ENCODE data around the gene PGAP1.
"Not testable (repeated sequence)": the region's sequence is repeated elsewhere in the genome, so short reads cannot be mapped to it uniquely, and the experiment has no call there.

Gene PGAP1

GRCh38 chr2:196944570-196944969 is 18.1 kb upstream of the PGAP1 start:
- no peak for DNase-seq

DNA sequence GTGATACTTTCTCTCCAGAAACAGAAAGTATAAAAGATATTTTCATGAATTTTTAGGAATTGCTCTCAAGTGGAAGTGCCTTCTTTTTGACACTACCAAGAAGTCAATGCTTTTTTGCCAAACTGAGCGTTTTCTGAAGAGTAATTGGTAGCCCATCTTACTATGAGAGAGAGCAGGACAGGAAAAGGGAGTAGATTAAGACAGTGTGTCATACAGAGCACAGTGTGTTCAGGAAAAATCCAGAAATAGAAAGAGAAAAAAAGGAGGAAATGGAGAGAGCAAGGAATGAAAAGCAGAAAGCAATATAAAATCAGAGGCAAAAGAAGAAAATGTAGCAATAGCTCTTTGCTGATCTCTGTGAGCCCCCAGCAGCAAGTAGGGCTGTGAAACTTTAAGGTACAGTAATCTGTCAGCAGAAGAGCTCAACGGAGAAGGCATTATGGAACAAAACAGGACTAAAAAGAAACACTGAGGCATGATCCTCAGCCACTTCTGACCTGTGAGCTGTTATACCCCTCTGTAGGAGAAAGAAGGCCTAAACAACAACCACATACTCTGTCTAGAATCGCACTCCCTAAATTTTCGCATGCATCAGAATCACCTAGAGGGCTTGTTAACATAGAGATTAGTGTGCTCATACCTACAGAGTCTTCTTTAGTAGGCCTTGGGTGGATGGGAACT is 15.0 kb upstream of the PGAP1 start:
- DNase-seq = no peak

DNA sequence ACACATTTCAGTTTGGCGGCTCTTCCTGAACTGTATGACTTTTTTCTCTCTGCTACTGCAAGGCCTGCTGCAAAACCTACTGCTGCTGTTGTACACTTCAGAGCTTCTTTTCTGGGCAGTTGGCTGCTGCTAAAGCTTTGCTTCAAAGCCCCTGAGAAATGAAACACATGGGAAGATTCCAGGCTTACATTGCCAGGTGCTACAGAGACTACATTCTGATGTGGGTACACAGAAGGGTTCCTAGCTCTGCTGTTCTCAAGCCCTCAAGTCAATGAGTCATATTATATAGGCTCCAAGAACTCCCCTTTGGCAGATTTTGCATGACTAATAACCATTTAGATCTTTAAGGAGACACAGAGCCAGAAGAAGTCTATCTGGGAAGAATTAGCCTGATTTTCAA is 12.9 kb upstream of the PGAP1 start:
- no peak for DNase-seq

GRCh38 chr2:196935432-196935831 is 8.9 kb upstream of the PGAP1 start:
- no peak for DNase-seq

DNA sequence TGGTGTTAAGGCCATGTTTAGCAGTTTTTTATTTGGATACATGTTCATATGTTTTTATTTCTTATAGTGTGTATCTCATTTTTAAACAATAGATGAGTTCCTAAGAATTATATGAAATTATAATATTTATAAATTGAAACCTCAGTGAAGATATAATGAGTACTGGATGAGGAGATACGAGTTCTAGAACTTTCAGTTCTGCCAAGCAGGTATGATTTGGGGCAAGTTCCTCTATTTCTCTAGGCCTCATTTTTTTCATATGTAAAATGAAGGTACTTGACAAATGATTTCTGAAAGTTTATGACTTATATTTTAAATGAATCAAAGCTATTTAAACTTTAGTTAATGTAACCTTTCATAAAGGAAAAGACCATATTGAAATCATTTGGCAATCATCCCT is 8.2 kb upstream of the PGAP1 start:
- DNase-seq = no peak

GRCh38 chr2:196931555-196931954 is 5.0 kb upstream of the PGAP1 start:
- DNase-seq = no peak

DNA sequence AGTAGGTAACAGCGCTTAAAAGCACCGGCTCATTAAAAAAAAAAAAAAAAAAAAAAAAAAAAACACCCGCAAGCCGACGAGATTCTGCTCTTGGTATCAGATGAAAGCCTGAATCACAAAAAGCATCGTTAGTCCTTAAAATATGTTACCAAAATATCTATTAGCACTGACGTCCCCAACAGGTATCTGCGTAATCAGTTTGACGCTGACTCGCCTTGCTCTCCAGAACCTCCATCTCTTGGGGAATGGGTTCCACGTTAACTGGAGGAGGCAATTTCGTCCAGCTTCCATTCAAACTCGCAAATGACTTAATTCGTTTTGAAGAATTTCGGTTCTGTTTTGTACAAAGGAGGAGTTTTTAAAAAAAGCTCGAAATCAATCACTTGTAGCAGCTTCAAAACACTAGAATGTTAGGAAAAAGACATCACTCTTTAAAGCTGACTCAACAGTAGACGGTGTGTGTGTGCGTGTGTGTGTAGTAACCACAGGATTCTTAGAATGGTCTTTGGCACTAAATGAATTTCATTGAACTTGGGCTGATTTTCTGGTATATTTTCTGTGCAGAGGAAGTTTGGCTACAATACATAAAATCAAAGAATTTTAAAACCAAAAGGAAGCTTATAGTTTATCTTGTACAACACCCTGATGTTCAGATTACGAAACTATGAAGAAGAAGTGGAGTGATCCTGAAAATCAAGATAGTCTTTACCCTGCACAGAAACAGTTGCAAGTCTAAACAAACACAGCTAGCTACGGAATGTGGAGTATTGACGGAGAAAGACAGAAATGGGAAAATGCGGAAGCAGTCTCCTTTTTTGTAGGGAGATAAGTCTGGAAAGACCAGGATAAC is 1.1 kb upstream of the PGAP1 start:
- peak in 1 of 2 experiments; percentile 31 for DNase-seq

DNA sequence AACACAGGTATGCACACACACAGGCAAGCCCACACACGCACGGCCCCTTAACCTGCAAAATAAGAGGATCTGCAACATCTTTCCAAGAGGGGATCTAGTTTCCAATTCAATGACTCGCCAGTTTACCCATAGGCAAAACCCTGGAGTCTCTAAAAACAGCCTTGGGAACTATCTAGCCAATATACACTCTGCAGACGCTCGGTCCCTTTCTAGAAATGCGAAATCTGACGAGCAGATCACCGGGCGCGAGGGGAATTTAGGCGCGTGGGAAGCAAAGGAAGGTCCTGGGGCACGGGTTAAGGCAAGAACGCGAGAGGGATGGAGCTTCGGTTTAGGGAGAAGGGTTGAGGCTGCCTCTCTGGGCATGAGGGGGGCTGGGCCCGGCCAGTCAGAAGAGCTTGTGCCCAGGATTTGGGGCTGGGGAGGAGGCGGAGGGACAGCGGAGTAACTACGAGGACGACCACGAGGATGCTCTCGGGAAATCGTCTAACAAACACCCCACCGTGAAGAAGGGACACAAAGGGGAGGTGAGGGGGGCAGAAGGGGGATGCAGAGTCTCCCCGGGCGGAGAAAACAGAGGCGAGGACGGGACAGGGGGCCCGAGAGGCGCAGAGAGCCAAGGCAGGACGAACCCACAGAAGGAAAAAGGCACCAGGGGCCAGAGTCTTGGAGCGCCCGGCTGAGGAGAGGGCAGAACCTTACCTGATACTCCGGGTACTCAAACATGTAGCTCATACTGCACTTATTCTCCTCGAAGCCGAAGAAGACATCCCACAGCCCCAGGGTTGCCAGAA is 542 bp downstream of the PGAP1 start:
- DNase-seq = peak in 1 of 2 experiments; percentile 40

DNA sequence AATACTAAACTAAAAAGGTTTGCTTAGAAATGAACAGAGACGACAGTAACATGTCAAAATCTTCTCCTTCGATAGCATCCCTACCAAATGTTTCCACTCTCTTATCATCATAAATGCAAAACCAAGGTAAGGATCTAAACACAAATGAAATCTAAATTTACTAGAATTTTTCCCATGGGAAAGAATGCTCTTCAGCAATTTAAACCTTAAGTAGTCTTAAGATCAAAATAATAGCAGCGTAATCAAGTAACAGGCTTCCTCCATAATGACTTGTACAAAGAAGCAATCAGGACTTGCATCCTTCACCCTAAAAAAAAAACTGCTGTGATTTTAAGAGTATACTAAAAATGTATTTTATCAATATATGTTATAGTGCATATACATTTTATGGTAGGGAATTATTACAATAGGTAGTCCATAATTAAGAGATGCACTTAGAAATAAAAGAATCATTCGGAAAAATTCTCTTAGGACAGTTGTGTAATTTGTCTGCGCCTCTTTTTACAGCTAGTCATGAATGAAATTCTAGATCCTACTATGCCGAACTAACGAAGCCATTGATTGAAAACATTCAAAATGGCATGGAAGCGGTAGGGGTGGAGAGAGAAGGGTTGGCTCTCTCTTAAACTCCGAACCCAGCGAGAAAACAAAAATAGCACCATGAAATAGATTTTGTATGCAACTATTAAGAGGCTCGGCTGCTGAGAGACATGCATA is 1.3 kb downstream of the PGAP1 start:
- DNase-seq = peak in 1 of 2 experiments; percentile 30

DNA sequence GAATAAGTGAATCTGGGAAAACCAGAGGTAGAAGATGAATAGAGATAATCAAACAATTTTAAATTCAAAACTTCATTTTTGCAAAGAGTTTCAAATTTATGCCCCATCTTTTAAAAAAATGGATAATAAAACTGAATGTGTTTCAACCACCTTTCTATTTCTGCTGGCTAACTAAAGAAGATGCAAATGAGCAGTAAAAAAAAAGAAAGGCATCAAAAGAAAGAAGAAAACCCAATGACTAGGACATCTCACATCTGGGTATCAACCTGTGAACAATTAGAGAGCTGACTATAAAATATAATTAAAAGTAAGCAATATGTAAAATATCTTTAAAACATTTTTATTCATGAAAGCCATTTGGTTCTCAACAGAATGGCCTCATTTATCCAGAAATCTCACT is 2.5 kb downstream of the PGAP1 start:
- DNase-seq = no peak

GRCh38 chr2:196918927-196919326 is 7.6 kb downstream of the PGAP1 start:
- no peak for DNase-seq

DNA sequence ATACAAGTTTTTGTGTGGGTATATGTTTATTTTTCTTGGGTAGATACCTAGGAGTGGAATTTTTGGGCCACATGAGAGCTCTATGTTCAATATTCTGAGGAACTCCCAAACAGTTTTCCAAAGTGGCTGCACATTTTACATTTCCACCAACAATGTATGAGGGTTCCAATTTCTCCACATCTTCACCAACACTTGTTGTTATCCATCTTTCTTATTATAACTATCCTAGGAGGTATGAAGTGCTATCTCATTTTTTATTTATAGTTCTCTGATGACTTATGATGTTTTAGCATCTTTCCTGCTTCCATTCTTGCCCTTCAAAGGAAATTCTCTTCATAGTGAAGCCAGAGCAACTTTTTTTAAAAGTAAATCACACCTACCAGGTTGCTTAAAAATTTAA is 8.7 kb downstream of the PGAP1 start:
- no peak for DNase-seq

- no peak for DNase-seq
These were observed 10.9 kb downstream of the PGAP1 start for GRCh38 chr2:196915507-196916189.

GRCh38 chr2:196914867-196915460 is 11.5 kb downstream of the PGAP1 start:
- DNase-seq = no peak

GRCh38 chr2:196913691-196914090 is 12.8 kb downstream of the PGAP1 start:
- DNase-seq = no peak

GRCh38 chr2:196905365-196905764 is 21.1 kb downstream of the PGAP1 start:
- DNase-seq = not testable (repeated sequence)

GRCh38 chr2:196902828-196903227 is 23.7 kb downstream of the PGAP1 start:
- no peak for DNase-seq

GRCh38 chr2:196900843-196901242 is 25.7 kb downstream of the PGAP1 start:
- no peak for DNase-seq

- DNase-seq = no peak
These were observed 26.5 kb downstream of the PGAP1 start for GRCh38 chr2:196899976-196900375.

- DNase-seq = no peak
These were observed 35.4 kb downstream of the PGAP1 start for GRCh38 chr2:196891136-196891535.

DNA sequence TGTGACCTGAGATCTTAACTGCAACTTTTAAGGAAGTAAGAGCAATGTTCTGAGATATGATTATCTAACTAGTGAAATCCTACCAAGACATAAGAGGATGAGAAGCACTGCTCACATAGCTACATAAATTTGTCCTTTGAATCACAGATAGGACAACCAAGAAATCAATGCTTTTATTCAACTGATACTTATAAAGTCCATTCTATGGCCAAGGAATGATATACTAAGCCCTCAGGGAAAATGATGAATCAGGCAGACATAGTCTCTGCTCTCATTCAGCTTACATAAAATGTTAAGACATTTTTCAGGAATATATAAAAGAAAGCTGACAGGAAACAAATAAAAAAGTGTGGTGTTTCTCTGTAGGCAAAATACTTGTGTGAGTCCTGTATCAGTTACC is 39.1 kb downstream of the PGAP1 start:
- DNase-seq = no peak

DNA sequence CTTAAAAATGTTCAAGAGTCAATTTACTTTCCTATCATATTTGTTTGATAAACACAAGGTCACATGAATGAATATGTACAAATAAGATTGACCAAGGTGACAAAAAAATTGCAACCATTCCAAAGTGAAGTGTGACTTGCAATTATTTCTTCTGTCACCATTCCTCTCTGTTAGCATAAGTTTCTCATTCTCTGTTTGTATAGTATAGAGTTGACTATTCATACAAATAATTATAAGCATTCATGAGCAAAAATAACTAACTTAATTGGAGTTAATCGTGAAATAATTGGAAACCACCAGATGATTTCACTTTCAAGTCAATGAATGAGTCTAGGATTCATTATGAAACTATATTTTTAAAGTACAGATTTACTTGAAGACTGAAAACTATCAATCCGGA is 42.1 kb downstream of the PGAP1 start:
- no peak for DNase-seq
